SH-SY5Y (cell line): ENCODE measurements around the gene TMEM95.

Source experiments
- GATA2 ChIP-seq: IDR thresholded peaks from 2 replicates; pipeline ENCODE4 v1.6.1; 2011; ENCODE audit warnings: mild to moderate bottlenecking, low read depth, low read length
- GATA3 ChIP-seq: IDR thresholded peaks from 2 replicates; pipeline ENCODE4 v1.6.1; 2011; ENCODE audit warnings: low read depth, mild to moderate bottlenecking, low read length, moderate library complexity

DNA sequence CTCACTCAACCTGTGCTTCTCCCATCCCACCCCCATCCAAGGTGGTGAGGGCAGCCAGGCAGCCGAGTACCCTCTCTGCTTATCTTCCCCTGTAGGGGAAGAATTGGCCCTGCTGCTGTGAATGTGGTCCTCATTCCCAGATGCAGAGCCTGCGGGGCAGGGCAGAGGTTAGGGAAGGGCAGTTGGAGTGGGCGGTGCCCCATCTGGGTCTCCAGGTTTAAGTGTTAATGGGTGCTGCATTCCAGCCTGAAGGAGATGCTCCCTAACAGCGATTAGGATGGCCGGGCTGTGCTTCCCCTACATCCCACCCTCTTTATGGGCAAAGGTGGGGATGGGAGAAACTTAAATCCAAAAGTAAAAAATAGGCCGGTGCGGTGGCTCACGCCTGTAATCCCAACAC, 12.1 kb downstream of the TMEM95 start:
- no peak for TF ChIP-seq GATA2
- TF ChIP-seq GATA3: no peak
